GM18502 (cell line): Measurements from ENCODE around the gene SUMO2.
"Not testable (repeated sequence)": the region's sequence is repeated elsewhere in the genome, so short reads cannot be mapped to it uniquely, and the experiment has no call there.

Experiments used
- ATAC-seq: cut with Tn5 transposase; IDR thresholded peaks from one replicate; pipeline ENCODE4 v1.9.1; 2021; ENCODE audit warnings: mild to moderate bottlenecking; ENCODE audit not compliant: unreplicated experiment, poor library complexity

The SUMO2 gene

DNA sequence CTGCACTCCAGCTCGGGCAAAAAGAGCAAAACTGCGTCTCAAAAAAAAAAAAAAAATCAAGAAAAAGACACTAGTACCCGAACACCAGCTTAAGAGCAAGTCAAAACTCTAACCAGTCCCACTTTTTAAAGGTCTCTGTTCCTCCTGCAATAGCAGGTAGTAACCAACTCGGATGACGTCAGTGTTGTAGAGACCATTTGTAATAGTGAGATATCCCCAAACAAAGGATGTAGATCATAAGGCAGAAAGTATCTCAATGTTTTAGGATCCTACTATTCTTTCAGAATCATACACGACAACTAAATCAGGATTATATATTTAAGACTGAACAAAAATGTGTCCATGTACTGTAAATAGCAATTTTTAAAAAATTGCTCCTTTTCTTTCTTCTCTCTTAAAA lies 30.8 kb downstream of the SUMO2 start:
- no peak for ATAC-seq

DNA sequence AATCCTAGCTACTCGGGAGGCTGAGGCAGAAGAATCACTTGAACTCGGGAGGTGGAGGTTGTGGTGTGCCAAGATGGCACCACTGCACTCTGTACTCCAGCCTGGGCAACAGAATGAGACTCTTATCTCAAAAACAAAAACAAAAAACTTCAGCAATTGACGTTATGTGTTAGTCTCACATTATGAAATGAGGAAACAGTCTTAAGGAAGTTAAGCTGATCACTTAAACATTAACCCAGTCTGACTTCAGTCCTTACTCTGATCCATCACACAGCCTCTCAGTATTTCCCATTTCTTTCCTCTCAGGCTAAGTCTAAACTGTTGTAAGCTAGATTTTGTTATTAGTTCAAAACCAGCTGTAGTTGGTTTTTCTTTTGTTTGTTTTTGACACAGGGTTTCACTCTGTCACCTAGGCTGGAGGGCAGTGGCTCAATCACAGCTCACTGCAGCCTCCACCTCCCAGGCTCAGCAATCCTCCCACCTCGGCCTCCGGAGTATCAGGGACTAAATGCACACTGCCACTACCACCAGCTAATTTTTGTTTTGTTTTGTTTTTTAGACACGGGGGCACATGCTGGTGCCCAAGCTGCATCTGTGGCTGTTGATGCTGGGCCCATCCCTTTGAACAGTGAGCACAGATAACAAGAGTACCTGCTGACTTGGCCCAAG lies 34.7 kb downstream of the SUMO2 start:
- no peak for ATAC-seq

DNA sequence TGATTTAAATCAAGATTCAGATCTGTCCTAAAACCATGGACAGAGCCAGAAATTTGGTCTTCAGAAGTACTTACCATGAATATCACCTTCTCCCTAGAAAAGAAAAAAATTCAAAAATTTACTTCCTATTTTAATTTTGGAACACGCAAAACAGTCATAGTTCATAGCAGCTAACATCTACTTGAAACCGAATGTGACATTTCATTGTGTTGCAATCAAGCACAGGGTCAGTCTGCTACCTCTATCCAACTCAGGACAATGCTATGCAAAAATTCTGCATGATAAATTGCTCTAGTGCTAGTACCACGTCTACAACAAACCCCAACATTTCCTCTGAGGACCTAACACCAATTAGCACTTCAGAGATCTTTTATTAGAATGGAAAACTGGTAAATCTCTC lies 36.2 kb downstream of the SUMO2 start:
- no peak for ATAC-seq

DNA sequence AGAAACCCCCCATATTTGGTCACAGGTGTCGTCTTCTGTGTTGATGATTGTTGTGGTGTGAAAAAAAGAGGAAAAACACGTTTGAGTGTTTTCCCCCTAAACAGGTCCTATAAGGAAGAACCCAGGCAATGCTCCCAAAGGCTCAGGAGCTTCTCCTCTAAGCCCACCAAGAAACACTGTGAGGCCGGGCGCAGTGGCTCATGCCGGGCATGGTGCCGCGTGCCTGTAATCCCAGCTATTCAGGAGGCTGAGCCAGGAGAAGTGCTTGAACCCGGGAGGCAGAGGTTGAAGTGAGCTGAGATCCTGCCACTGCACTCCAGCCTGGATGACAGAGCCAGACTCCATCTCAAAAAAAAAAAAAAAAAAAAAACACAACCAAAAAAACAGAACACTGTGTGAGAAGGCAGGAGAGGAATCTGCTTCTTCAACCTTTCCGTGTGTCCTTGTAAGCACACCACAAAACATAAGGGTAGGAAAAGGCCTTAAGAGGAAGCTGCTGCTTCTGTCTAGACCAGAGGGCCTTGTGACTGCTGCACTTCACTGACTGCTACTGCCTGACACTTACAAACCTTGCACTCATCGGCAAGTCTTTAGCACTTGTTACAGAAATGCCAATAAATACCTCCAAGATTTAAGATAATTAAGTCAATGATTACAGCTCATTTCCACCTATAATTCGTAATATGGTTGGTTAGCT lies 37.8 kb downstream of the SUMO2 start:
- no peak for ATAC-seq

DNA sequence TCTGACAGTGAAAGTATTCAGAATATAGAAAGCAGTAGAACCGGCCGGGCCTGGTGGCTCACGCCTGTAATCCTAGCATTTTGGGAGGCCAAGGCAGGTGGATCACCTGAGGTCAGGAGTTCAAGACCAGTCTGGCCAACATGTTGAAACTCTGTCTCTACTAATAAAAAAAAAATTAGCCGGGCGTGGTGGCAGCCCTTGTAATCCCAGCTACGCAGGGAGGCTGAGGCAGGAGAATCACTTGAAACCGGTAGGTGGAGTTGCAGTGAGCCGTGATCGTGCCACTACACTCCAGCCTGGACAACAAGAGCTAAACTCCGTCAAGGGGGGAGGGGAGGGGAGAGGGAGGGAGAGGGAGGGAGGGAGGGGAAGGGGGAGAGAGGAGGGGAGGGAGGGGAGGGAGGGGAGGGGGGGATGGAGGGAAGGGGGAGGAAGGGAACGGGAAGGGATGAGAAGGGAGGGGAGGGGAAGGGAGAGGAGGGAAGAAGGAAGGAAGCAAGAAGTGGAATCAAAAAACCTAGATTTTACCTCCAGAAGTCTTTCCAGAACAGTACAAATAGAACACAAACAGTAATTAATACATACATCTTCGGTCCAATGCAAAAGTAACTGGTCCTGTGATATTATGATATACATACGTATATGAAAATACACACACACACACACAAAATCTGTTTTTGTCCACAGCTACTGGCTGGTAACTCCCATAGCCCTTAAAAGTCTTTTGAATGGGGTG lies 40.4 kb downstream of the SUMO2 start:
- no peak for ATAC-seq

DNA sequence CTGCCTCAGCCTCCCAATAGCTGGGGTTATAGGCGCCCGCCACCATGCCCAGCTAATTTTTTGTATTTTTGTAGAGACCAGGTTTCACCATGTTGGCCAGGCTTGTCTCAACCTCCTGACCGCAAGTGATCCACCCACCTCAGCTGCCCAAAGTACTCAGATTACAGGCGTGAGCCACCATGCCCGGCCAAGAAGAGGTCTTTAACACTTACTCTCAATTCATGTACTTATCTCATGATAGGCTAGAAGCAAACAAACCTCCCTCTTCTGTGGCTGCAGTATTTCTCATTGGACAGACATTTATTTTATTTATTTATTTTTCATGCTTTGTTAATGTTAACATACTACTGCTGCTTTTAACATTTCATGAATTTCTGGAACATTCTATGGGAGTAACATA lies 44.2 kb downstream of the SUMO2 start:
- ATAC-seq = no peak

DNA sequence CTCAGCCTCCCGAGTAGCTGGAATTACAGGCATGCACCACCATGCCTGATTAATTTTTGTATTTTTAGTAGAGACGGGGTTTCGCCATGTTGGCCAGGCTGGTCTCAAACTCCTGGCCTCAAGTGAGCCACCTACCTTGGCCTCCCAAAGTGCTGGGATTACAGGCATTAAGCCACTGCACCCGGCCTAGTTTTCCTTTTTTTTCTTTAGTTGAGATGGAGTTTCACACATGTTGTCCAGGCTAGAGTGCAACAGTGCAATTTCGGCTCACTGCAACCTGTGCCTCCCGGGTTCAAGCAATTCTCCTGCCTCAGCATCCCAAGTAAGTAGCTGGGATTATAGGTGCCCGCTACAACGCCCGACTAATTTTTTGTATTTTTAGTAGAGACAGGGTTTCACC lies 45.0 kb downstream of the SUMO2 start:
- ATAC-seq = not testable (repeated sequence)

DNA sequence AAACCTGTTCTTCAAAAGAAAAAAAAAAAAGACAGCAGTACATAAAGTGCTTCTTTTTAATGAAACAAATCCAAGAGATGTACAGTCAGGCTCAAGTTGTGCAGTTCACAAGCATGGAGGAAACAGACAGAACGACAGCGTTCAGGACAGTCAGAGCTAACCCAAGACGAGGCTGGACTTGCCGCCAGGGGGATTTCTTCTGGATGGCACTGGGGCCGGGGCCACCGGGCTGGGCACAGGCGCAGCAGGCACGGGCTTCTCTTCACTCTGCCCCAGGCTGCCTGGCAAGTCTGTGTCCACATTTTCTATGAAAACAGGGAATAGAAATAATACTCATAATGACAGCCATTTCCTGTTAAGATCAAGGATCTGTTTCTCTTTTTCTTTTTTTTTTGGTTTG lies 46.8 kb downstream of the SUMO2 start:
- ATAC-seq = no peak

DNA sequence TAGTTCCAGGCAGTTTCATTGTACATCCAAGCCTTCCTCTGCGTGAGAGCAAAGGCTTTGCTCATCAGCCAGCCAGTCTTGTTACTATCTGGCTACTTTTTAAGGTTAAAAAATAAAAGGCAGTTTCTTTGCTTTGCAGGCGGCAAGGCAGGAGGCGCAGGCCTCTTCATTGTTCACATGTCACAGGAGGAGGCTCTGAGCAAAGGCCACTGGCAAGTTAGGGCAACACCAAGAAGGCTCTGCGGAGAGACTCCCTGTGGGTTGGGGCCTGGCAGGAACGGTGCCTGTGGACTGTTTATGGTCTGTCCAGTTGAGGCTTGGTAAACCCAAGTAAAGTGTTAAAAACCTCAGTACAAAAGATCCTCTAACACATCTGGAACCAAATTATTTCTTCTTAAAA lies 47.3 kb downstream of the SUMO2 start:
- no peak for ATAC-seq

DNA sequence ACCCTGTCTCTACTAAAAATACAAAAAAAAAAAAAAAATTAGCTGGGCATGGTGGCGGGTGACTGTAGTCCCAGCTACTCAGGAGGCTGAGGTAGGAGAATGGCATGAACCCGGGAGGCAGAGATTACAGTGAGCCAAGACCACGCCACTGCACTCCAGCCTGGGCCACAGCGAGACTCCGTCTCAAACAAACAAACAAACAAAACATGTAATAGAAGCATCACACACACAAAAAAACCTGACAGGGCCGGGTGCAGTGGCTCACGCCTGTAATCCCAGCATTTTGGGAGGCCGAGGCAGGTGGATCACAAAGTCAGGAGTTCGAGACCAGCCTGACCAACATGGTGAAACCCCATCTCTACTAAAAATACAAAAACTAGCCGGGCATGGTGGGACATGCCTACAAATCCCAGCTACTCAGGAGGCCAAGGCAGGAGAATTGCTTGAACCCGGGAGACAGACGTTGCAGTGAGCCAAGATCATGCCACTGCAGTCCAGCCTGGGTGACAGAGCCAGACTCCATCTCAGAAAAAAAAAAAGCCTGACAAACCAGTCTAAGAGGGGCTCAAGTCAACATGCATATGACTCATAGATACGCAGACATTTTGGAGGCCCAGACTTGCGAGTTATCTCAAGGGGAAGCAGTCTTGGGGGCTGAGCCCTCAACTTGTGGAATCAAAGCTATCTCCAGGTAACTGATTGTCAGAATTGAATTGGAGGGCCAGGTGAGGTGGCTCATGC lies 49.0 kb downstream of the SUMO2 start:
- ATAC-seq = not testable (repeated sequence)

DNA sequence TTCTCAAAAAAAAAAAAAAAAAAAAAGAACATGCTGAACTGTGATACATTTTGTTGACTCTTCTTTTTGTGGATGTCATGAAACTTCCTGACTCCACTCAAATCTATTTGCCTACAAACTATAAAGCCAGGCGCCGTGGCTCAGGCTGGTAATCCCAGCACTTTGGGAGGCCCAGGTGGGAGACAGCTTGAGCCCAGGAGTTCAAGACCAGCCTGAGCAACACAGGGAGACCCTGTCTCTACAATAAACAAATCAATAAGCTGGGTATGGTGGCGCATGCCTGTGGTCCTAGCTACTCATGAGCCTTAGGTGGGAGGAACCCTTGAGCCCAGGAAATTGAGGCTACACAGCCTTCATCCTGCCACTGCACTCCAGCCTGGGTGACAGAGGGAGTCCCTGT lies 49.8 kb downstream of the SUMO2 start:
- no peak for ATAC-seq

DNA sequence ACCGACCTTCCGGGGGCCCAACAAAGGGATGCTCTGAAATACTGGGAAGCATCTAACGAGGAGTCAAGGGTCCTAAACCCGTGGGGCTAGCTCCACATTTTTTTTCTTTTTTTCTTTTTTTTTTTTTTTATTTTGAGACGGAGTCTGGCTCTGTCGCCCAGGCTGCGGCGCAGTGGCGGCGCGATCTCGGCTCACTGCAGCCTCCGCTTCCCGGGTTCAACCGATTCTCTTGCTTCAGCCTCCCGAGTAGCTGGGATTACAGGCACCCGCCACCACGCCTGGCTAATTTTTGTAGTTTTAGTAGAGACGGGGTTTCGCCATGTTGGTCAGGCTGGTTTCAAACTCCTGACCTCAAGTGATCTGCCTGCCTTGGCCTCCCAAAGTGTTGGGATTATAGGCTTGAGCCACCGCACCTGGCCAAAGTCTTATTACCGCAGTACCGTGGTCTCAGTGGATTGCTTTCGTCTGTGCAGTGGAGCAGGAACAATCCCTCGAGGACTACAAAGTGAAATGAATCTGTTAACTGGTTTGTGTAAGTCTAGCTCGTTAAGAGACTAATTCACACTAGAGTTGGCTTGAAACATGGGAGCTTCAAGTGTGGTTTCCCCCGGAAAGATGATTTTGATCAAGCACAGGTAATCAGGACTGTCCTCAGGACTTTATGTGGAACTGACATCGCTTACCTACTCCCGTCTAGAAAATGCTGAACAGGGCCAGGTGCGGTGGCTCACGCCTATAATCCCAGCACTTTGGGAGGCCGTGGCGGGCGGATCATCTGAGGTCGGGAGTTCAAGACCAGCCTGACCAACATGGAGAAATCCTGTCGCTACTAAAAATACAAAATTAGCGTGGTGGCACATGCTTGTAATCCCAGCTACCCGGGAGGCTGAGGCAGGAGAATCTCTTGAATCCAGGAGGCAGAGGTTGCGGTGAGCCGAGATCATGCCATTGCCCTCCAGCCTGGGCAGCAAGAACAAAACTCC lies 50.5 kb downstream of the SUMO2 start:
- ATAC-seq = not testable (repeated sequence)

DNA sequence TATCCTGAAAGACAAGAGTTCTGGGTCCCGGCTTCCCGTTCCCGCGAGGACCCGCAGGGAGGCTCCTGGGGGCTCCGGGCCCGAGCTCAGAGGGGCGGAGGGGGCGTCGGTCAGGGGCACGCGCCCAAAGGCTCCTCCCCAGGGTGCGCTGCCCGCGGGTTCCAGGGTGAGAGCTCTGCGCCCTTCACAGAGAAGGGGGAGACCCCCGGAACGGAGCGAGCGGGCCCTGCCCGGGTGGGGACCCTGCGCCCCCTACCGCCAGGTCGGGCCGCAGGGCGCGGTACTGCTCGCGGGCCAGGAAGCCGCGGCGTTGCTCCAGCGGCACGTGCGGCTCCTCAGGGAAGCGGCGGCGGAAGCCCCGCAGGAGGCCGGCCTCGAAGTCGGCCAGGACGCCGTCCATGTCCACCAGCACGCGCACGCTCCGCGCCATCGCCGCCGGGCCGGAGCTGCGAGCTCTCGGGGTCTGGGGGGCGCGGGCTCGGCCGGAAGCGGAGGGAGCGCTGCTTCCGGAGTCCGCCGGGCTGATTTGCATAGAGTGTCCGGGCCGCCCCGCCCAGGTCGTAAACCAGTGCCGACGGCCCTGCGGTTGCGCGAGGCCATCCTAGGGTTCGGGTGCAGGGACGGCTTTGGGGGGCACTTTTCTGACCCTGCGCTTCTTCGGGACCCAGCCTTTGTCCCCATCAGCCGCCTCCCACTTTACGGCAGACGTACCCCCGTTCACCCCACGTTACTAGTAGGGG lies 51.3 kb downstream of the SUMO2 start, which contains the start of gene NT5C:
NT5C (minus strand) TSS at position 465 of the 740 bp plus-strand sequence; CDS start at position 430, 35 bp downstream.
- peak; percentile 86 for ATAC-seq

DNA sequence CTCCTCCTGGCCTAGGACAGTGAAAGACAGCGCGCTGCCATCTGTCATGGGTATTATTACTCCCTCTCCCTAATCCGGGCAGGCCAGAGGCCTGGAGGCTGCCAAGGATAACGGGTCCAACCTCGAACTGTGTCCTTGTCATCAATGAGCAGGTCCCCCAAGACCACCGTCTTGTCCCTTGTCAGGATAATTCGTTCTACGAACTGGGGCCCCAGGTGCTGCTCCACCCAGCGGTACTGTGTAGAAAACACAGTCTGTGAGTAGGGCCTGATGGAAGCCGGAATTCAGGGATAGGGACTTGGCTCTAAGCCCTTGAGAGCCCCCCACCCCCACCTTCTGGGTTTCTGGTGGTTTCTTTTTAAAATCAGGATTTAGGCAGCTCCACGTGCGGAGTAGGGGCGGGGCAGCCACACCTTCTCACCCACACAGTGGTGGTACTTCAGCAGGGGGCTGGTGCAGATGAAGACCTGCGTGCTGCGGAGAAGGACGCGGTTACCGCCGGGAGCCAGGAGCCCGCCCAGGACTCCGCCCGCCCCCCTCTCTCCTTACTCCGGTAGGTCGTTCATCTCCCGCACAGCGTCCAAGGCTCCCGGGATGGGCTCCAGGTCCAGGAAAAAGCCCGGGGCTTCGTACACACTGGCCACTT lies 52.0 kb downstream of the SUMO2 start:
- ATAC-seq = peak; percentile 16

DNA sequence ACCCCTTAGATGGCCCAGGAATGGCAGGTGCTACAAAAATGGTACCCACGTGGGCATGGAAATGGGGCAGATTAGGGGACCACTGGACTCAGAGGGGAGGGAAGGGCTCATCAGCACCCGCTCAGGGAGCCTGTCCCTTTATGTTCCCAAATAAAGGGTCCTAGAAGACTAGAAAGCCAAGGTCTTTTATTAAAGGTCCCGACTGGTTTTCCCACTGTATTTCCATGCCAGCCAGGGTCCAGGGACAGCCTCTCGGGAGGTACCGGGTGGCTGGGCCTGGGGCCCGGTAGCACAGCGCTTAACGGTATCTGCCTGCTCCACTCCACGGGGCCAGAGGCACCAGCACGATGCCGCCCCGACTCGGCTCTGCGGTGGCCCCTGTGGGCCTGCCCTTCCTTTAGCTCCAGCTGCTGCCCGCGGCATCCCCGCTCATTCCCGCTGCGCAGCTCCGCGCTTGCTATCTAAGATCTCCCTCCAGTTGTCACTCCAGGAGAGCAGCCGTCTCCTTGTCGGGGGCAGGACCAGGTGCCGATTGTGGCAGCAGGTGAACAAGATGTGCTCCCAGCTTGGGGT lies 52.6 kb downstream of the SUMO2 start:
- no peak for ATAC-seq

DNA sequence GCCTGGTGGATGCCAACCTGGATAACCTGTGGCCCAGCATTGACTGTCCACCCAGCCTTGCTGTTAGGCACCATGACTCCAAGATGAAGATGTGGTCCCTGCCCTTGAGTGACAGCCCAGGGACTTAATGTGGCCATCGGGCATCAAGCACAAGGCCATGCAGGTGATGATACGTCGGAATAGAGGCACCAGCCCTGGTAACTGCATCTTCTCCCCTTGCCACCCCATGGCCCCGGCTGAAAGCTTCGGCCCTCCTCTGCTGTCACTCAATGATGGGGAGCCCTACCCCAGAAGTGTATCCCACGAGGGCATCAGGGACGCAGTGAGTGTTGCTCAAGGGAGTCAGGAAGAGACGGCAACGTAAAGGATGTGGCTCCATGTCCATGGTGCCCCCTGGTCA lies 53.2 kb downstream of the SUMO2 start:
- ATAC-seq = no peak

DNA sequence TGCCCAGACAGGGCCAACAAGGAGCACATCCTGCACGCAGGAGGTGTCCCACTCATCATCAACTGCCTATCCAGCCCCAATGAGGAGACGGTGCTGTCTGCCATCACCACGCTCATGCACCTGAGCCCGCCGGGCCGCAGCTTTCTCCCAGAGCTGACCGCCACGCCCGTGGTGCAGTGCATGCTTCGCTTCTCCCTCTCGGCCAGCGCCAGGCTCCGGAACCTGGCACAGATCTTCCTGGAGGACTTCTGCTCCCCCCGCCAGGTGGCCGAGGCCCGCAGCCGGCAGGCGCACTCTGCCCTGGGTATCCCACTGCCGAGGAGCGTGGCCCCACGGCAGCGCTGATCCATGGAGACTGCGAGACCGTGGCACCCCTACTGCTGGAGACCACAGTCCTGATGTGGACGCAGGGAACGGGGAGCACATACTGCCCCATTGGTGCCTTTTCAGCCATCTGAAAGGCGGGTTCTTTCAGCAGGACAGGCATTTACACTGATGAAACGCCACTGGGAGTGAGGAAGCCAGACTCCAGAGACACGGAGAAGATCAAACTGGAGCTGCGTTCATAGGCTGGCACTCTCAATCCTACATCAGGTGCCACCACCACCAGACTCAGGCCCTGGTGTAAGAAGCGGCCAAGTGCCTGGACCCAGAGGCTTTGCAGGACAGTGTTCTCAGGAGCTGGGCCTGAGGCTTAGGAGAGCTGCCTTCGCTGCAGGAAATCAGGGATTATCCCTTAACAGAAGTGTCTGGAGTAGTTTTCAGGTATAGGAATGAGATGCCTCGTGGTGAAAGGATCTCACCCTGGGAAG lies 53.9 kb downstream of the SUMO2 start:
- no peak for ATAC-seq
